SK-N-SH (cell line): ENCODE results near the gene TAOK2. TPM values are rescaled to one million over a fixed set of nuclear protein-coding genes. Genes with fewer than 3 reads are reported as not detected.
"Not testable (repeated sequence)": the region's sequence is repeated elsewhere in the genome, so short reads cannot be mapped to it uniquely, and the experiment has no call there.

Experiments
- CTCF ChIA-PET: fragments of 300-600, 350-600 bp; formaldehyde crosslinking; extraction: SDS; loops from one replicate; lab custom pipeline; 2021; lab: Yijun Ruan, JAX
- POLR2A ChIA-PET: fragments of 350-600 bp; sonication (Branson Sonifier 250); formaldehyde crosslinking; extraction: SDS; loops from one replicate; lab custom pipeline; 2020; ENCODE audit warnings: antibody characterized with exemption, inconsistent platforms; lab: Yijun Ruan, JAX
- DNase-seq: peaks from one replicate; pipeline ENCODE4 v3.0.0; 2012
- H2AFZ ChIP-seq: fragments of 200-600 bp; sonication (generic); 2 replicates; pipeline ENCODE4 v1.8.1; 2016; ENCODE audit warnings: antibody characterized with exemption, mild to moderate bottlenecking, low read depth
- H3F3A ChIP-seq: fragments of 200-600 bp; sonication (generic); replicated peaks from 2 replicates; pipeline ENCODE3; 2016; ENCODE audit warnings: antibody characterized with exemption, mild to moderate bottlenecking; ENCODE audit not compliant: insufficient read depth
- H3K27ac ChIP-seq, 2 experiments: fragments of 200-500 bp in 1 of 2; fragments of 200-600 bp in 1 of 2; sonication (Bioruptor generic) in 1 of 2; sonication (generic), shearing (Covaris generic) in 1 of 2; 2 replicates each; pipeline versions ENCODE4 v1.5.1 to v1.6.1; 2014 to 2016; ENCODE audit warnings: low read depth in 2 of 2, inconsistent platforms in 1 of 2, low read length in 1 of 2, mild to moderate bottlenecking in 1 of 2, mixed read lengths in 1 of 2
- H3K27me3 ChIP-seq: fragments of 200-600 bp; sonication (generic), shearing (Covaris generic); 2 replicates; pipeline ENCODE4 v1.6.1; 2016; ENCODE audit warnings: mixed run types; ENCODE audit not compliant: insufficient read depth
- H3K36me3 ChIP-seq, 2 experiments: fragments of 200-500 bp in 1 of 2; fragments of 200-600 bp in 1 of 2; sonication (Bioruptor generic) in 1 of 2; sonication (generic) in 1 of 2; replicated peaks in 1 of 2; 2 replicates each; pipeline versions ENCODE3 to v1.5.1; 2014 to 2016; ENCODE audit warnings: low read length in 1 of 2, mild to moderate bottlenecking in 1 of 2; ENCODE audit not compliant: insufficient read depth in 2 of 2, control insufficient read depth in 1 of 2
- H3K4me1 ChIP-seq, 2 experiments: fragments of 200-500 bp in 1 of 2; fragments of 200-600 bp in 1 of 2; sonication (Bioruptor generic) in 1 of 2; sonication (generic), shearing (Covaris generic) in 1 of 2; 2 replicates each; pipeline versions ENCODE4 v1.5.1 to v1.6.1; 2014 to 2016; ENCODE audit warnings: low read depth in 1 of 2, low read length in 1 of 2, mixed run types in 1 of 2; ENCODE audit not compliant: insufficient read depth in 2 of 2, control insufficient read depth in 1 of 2
- H3K4me2 ChIP-seq: fragments of 200-600 bp; sonication (generic), shearing (Covaris generic); 2 replicates; pipeline ENCODE4 v1.6.1; 2017; ENCODE audit warnings: mixed run types
- H3K4me3 ChIP-seq, 2 experiments: fragments of 200-500 bp in 1 of 2; fragments of 200-600 bp in 1 of 2; sonication (Bioruptor generic) in 1 of 2; sonication (generic), shearing (Covaris generic) in 1 of 2; 2 replicates each; pipeline versions ENCODE4 v1.5.1 to v1.8.1; 2014 to 2016; ENCODE audit warnings: low read depth in 2 of 2, inconsistent platforms in 1 of 2, low read length in 1 of 2, mild to moderate bottlenecking in 1 of 2, mixed read lengths in 1 of 2, moderate library complexity in 1 of 2
- H3K79me2 ChIP-seq: fragments of 200-600 bp; sonication (generic); 2 replicates; pipeline ENCODE4 v1.8.1; 2017; ENCODE audit warnings: mild to moderate bottlenecking; ENCODE audit not compliant: insufficient read depth
- H3K9ac ChIP-seq: fragments of 200-600 bp; sonication (generic); 2 replicates; pipeline ENCODE4 v1.6.1; 2017; ENCODE audit warnings: mixed run types
- H3K9me2 ChIP-seq: fragments of 200-600 bp; sonication (generic); 2 replicates; pipeline ENCODE4 v1.6.1; 2017; ENCODE audit warnings: mixed run types
- H3K9me3 ChIP-seq: fragments of 200-600 bp; sonication (generic); 2 replicates; pipeline ENCODE4 v1.6.1; 2017; ENCODE audit warnings: mixed run types, mild to moderate bottlenecking, moderate library complexity
- H4K20me1 ChIP-seq: fragments of 200-600 bp; sonication (generic); 2 replicates; pipeline ENCODE4 v1.6.1; 2017; ENCODE audit warnings: mild to moderate bottlenecking, mixed run types; ENCODE audit not compliant: insufficient read depth
- CHD2 ChIP-seq: fragments of 150-350 bp; IDR thresholded peaks from 2 replicates; pipeline ENCODE4 v1.6.1; 2018; ENCODE audit warnings: low read length; ENCODE audit not compliant: partially characterized antibody
- ELF1 ChIP-seq: IDR thresholded peaks from 2 replicates; pipeline ENCODE4 v1.4.0; 2012
- EP300 ChIP-seq, 2 experiments: IDR thresholded peaks; 2 replicates each; pipeline versions ENCODE4 v1.4.0 to v1.6.1; 2012; ENCODE audit warnings: borderline replicate concordance in 1 of 2, low read depth in 1 of 2, low read length in 1 of 2
- EZH2phosphoT487 ChIP-seq: fragments of 200-600 bp; sonication (generic); IDR thresholded peaks from 2 replicates; pipeline ENCODE4 v1.6.1; 2017; ENCODE audit warnings: low read depth, mixed run types, mild to moderate bottlenecking, antibody characterized with exemption, moderate library complexity, borderline replicate concordance
- FOSL2 ChIP-seq: IDR thresholded peaks from 2 replicates; pipeline ENCODE4 v1.4.0; 2012; ENCODE audit warnings: low read depth, mild to moderate bottlenecking, moderate library complexity, borderline replicate concordance
- MEF2A ChIP-seq: IDR thresholded peaks from 2 replicates; pipeline ENCODE4 v1.4.0; 2012; ENCODE audit warnings: low read depth, borderline replicate concordance
- POLR2AphosphoS5 ChIP-seq: IDR thresholded peaks from 2 replicates; pipeline ENCODE4 v1.6.1; 2012; ENCODE audit warnings: low read depth, low read length
- RAD21 ChIP-seq: IDR thresholded peaks from 2 replicates; pipeline ENCODE4 v1.6.1; 2012; ENCODE audit warnings: mild to moderate bottlenecking, low read length
- RCOR1 ChIP-seq: fragments of 150-350 bp; IDR thresholded peaks from 2 replicates; pipeline ENCODE4 v1.6.1; 2017; ENCODE audit warnings: antibody characterized with exemption, low read length
- RFX5 ChIP-seq: IDR thresholded peaks from 2 replicates; pipeline ENCODE4 v1.6.1; 2012; ENCODE audit warnings: mild to moderate bottlenecking, improper control_type of control experiment, low read length
- SIN3A ChIP-seq: IDR thresholded peaks from 2 replicates; pipeline ENCODE4 v1.6.1; 2012; ENCODE audit warnings: low read depth, mild to moderate bottlenecking, low read length, moderate library complexity, borderline replicate concordance
- TAF1 ChIP-seq: IDR thresholded peaks from 2 replicates; pipeline ENCODE4 v1.6.1; 2012; ENCODE audit warnings: low read depth, mild to moderate bottlenecking, low read length, moderate library complexity, borderline replicate concordance
- TEAD4 ChIP-seq: IDR thresholded peaks from 2 replicates; pipeline ENCODE4 v1.4.0; 2012; ENCODE audit warnings: mild to moderate bottlenecking, borderline replicate concordance; ENCODE audit not compliant: insufficient read depth
- WGBS: methylation state at CpG from one replicate; pipeline ENCODE4 v1.1.6; 2017; ENCODE audit warnings: low lambda C conversion rate; 5-methylcytosine and 5-hydroxymethylcytosine counted together
- polyA plus RNA-seq, 3 experiments: library from polyadenylated mRNA; depleted of rRNA; stranded (reverse); fragments of >200 nt; gene quantifications; 2 replicates each; pipeline ENCODE4 v1.2.3, GENCODE V29; 2012
- TF ChIP-seq, protein P1 (sequence below): IDR thresholded peaks from 2 replicates; pipeline ENCODE4 v1.4.0; 2012; ENCODE audit warnings: low read depth, borderline replicate concordance
- TF ChIP-seq, protein P2 (sequence below): fragments of 200-600 bp; sonication (generic); IDR thresholded peaks from 2 replicates; pipeline ENCODE4 v1.6.1; 2017; ENCODE audit warnings: antibody characterized with exemption, mild to moderate bottlenecking, moderate library complexity
- TF ChIP-seq, protein P3 (sequence below): fragments of 150-350 bp; IDR thresholded peaks from 2 replicates; pipeline ENCODE4 v1.6.1; 2017; ENCODE audit warnings: antibody characterized with exemption, low read length, low read depth, borderline replicate concordance
- TF ChIP-seq, protein P4 (sequence below): IDR thresholded peaks from 2 replicates; pipeline ENCODE4; 2012

The TAOK2 gene
- polyA plus RNA-seq, 1 of the 3 experiments (the other 2 are of a cell fraction) = 21.9 TPM

DNA sequence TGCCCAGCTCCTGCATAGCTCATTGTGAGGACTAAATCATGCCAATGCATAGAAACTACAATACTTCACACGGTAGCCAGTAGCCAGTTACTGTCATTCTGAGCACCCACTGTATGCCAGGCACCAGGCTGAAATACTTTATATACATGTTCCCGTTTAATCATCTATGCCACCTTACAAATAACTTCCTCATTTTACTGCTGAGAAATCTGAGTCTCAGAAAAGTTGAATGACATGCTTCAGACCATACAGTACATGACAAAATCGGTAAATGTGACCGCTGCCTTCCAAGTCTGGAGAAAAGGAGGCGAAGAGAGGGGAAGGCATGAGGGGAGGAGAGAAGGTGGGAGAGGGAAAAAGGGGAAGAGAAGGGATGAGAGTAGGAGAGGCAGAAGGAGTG, 66.6 kb downstream of the TAOK2 start (continued):
- TF ChIP-seq, protein P1, sequence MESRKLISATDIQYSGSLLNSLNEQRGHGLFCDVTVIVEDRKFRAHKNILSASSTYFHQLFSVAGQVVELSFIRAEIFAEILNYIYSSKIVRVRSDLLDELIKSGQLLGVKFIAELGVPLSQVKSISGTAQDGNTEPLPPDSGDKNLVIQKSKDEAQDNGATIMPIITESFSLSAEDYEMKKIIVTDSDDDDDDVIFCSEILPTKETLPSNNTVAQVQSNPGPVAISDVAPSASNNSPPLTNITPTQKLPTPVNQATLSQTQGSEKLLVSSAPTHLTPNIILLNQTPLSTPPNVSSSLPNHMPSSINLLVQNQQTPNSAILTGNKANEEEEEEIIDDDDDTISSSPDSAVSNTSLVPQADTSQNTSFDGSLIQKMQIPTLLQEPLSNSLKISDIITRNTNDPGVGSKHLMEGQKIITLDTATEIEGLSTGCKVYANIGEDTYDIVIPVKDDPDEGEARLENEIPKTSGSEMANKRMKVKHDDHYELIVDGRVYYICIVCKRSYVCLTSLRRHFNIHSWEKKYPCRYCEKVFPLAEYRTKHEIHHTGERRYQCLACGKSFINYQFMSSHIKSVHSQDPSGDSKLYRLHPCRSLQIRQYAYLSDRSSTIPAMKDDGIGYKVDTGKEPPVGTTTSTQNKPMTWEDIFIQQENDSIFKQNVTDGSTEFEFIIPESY = no peak
- TF ChIP-seq FOSL2 (no peak), RCOR1 (no peak), POLR2AphosphoS5 (no peak)

DNA sequence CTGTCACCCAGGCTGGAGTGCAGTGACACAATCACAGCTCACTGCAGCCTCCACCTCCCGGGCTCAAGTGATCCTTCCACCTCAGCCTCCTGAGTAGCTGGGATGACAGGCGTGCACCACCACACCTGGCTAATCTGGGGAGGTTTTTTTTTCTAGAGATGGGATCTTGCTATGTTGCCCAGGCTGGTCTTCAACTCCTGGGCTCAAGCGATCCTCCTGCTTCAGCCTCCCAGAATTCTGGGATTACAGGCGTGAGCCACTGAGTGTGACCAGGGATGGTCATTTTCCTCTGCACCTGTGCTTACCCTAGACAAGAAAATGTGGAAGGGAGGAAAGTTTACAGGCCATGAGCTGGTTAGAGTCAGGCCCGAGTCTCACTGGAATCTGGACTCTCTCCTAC, 67.0 kb downstream of the TAOK2 start:
- H3K79me2 ChIP-seq, H3K4me2 ChIP-seq, H3K9me2 ChIP-seq, H2AFZ ChIP-seq, H3K9me3 ChIP-seq, H3K4me3 ChIP-seq, POLR2A ChIA-PET, H3F3A ChIP-seq, H3K4me1 ChIP-seq, DNase-seq, H3K36me3 ChIP-seq, H3K27me3 ChIP-seq, H3K27ac ChIP-seq, H3K9ac ChIP-seq, H4K20me1 ChIP-seq: not testable (repeated sequence)
- CTCF ChIA-PET = interaction anchor here (0.8 to 4.0 kb wide), 4 partner anchors 9 to 52 kb away, joined by 3 to 30 read pairs (median 14); partner anchors contain the start of genes TBX6 and TLCD3B
- WGBS = 52% methylated on average over 5 of the region's 5 CpGs

DNA sequence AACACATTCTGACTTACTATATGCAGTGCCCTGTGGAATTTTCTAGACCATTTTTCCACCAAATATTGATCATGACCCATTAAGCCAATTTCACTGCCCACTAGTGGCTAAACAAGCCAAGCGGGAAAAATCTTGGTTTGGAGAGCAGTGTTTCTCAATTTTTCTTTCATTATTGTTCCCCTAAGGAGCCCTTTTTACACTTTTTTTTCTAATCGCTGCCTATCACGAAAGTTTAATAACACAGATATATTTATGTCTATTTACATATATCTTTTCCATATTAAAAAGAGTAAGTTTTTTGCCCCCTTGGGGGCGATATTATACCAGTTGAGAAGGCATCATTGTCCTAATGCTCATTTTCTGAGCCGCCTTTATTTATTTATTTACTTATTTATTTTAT, 68.2 kb downstream of the TAOK2 start:
- ChIA-PET POLR2A (interaction anchor here (1.3 kb wide), 1 partner anchor 11 kb away, joined by 5 read pairs; a partner anchor contains a TSS), CTCF (interaction anchor here (0.7 to 4.0 kb wide), 12 partner anchors 8 to 71 kb away, joined by 3 to 30 read pairs (median 4); partner anchors contain the start of genes TBX6 and TLCD3B)
- Histone ChIP-seq H3K4me3 (no peak overlapping the region), H3K4me1 (no peaks in the 10 kb centered on the region), H3K36me3 (no peaks in the 10 kb centered on the region), H2AFZ (no peak overlapping the region), H4K20me1 (no peaks in the 10 kb centered on the region), H3F3A (no peaks in the 10 kb centered on the region), H3K4me2 (no peak overlapping the region), H3K9me3 (no peaks in the 10 kb centered on the region), H3K27me3 (no peaks in the 10 kb centered on the region), H3K9me2 (no peaks in the 10 kb centered on the region), H3K27ac (no peak overlapping the region), H3K9ac (no peak overlapping the region), H3K79me2 (no peaks in the 10 kb centered on the region)
- no peak for DNase-seq
- WGBS = 22% methylated on average over 5 of the region's 5 CpGs
- TF ChIP-seq, protein P2, sequence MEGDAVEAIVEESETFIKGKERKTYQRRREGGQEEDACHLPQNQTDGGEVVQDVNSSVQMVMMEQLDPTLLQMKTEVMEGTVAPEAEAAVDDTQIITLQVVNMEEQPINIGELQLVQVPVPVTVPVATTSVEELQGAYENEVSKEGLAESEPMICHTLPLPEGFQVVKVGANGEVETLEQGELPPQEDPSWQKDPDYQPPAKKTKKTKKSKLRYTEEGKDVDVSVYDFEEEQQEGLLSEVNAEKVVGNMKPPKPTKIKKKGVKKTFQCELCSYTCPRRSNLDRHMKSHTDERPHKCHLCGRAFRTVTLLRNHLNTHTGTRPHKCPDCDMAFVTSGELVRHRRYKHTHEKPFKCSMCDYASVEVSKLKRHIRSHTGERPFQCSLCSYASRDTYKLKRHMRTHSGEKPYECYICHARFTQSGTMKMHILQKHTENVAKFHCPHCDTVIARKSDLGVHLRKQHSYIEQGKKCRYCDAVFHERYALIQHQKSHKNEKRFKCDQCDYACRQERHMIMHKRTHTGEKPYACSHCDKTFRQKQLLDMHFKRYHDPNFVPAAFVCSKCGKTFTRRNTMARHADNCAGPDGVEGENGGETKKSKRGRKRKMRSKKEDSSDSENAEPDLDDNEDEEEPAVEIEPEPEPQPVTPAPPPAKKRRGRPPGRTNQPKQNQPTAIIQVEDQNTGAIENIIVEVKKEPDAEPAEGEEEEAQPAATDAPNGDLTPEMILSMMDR = peak; percentile 69
- TF ChIP-seq, protein P1 = no peak
- TF ChIP-seq, protein P3, sequence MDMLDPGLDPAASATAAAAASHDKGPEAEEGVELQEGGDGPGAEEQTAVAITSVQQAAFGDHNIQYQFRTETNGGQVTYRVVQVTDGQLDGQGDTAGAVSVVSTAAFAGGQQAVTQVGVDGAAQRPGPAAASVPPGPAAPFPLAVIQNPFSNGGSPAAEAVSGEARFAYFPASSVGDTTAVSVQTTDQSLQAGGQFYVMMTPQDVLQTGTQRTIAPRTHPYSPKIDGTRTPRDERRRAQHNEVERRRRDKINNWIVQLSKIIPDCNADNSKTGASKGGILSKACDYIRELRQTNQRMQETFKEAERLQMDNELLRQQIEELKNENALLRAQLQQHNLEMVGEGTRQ = no peak
- TF ChIP-seq EZH2phosphoT487 = no peak
- no peak for TF ChIP-seq RCOR1
- no peak for TF ChIP-seq SIN3A
- TF ChIP-seq RFX5 = no peak
- TF ChIP-seq EP300 (IDR thresholded peaks at IDR 0.05; ENCODE audit: borderline replicate concordance in 1 of 2, low read depth in 1 of 2, low read length in 1 of 2) = no peak
- no peak for TF ChIP-seq CHD2
- TF ChIP-seq, protein P4, sequence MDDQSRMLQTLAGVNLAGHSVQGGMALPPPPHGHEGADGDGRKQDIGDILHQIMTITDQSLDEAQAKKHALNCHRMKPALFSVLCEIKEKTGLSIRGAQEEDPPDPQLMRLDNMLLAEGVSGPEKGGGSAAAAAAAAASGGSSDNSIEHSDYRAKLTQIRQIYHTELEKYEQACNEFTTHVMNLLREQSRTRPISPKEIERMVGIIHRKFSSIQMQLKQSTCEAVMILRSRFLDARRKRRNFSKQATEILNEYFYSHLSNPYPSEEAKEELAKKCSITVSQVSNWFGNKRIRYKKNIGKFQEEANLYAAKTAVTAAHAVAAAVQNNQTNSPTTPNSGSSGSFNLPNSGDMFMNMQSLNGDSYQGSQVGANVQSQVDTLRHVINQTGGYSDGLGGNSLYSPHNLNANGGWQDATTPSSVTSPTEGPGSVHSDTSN = no peak
- no peak for TF ChIP-seq ELF1
- TF ChIP-seq POLR2AphosphoS5 = no peak
- peak; percentile 71 for TF ChIP-seq RAD21
- TF ChIP-seq TEAD4 = no peak
- no peak for TF ChIP-seq MEF2A
- no peak for TF ChIP-seq TAF1
